A549 (cell line): ENCODE measurements around the gene ABCA3. TPM values are rescaled to one million over a fixed set of nuclear protein-coding genes. Genes with fewer than 3 reads are reported as not detected.

Source experiments
- ATAC-seq, 2 experiments: fragments of 200-7000 bp in 1 of 2; fragments of >200 bp in 1 of 2; cut with Nextera tagmentation in 1 of 2; cut with Tn5 transposase in 1 of 2; 3 replicates each; pipeline versions ENCODE4 v1.8.0 to v1.9.1; 2018 to 2020; ENCODE audit warnings: mild to moderate bottlenecking in 1 of 2, moderate library complexity in 1 of 2
- CTCF ChIA-PET: fragments of 300-600 bp; sonication (Branson Sonifier 250); formaldehyde crosslinking; extraction: SDS; loops from one replicate; lab custom pipeline; 2021; ENCODE audit warnings: antibody characterized with exemption, inconsistent platforms; lab: Yijun Ruan, JAX
- POLR2A ChIA-PET: fragments of 350-600 bp; formaldehyde crosslinking; extraction: SDS; loops from one replicate; lab custom pipeline; 2021; ENCODE audit warnings: antibody characterized with exemption, inconsistent platforms; lab: Yijun Ruan, JAX
- DNase-seq, 2 experiments: peaks; one replicate each; pipeline versions ENCODE4 v3.0.0 to v3.0.0-alpha.2; 2011 to 2016; ENCODE audit warnings: low read depth in 1 of 2, low spot score in 1 of 2
- FAIRE-seq: peaks from 2 replicates; lab custom pipeline; 2011; peaks lifted over from hg19 to GRCh38; lab: Jason Lieb, UNC
- H3K27ac ChIP-seq, 2 experiments: fragments of >200 bp; sonication (Bioruptor Twin); formaldehyde crosslinking; 3 replicates each; pipeline ENCODE4 v1.5.1; 2016 to 2017
- H3K4me1 ChIP-seq: fragments of >200 bp; sonication (Bioruptor Twin); formaldehyde crosslinking; 3 replicates; pipeline ENCODE4 v1.6.1; 2016
- H3K4me2 ChIP-seq: fragments of >200 bp; sonication (Bioruptor Twin); formaldehyde crosslinking; 3 replicates; pipeline ENCODE4 v1.6.1; 2016
- H3K4me3 ChIP-seq: fragments of >200 bp; sonication (Bioruptor Twin); formaldehyde crosslinking; 3 replicates; pipeline ENCODE4 v1.5.1; 2016
- H3K9me3 ChIP-seq: fragments of >200 bp; sonication (Bioruptor Twin); formaldehyde crosslinking; 3 replicates; pipeline ENCODE4 v1.6.1; 2016
- BHLHE40 ChIP-seq: IDR thresholded peaks from 2 replicates; pipeline ENCODE4 v1.6.1; 2012; ENCODE audit warnings: low read depth, low read length, inconsistent platforms
- CEBPB ChIP-seq, 2 experiments: fragments of >200 bp in 1 of 2; sonication (Bioruptor Twin) in 1 of 2; formaldehyde crosslinking in 1 of 2; IDR thresholded peaks; 2 replicates each; pipeline ENCODE4 v1.6.1; 2012 to 2016
- CHD2 ChIP-seq: fragments of 150-350 bp; IDR thresholded peaks from 2 replicates; pipeline ENCODE4 v1.6.1; 2014; ENCODE audit warnings: low read length; ENCODE audit not compliant: partially characterized antibody
- EP300 ChIP-seq, 2 experiments: fragments of >200 bp; sonication (Bioruptor Twin); formaldehyde crosslinking; IDR thresholded peaks; 2 replicates in 1 of 2; 3 replicates in 1 of 2; pipeline ENCODE4 v1.6.1; 2016 to 2017
- ESRRA ChIP-seq: fragments of 150-350 bp; IDR thresholded peaks from 2 replicates; pipeline ENCODE4 v1.6.1; 2014; ENCODE audit warnings: mild to moderate bottlenecking, low read length, borderline replicate concordance
- FOSB ChIP-seq: fragments of 250-450 bp; sonication (Bioruptor Pico); IDR thresholded peaks from 2 replicates; pipeline ENCODE4 v1.5.0; 2020; ENCODE audit warnings: mild to moderate bottlenecking, moderate library complexity
- FOSL2 ChIP-seq, 2 experiments: fragments of 450-650 bp in 1 of 2; fragments of >200 bp in 1 of 2; sonication (Bioruptor Twin) in 1 of 2; formaldehyde crosslinking; IDR thresholded peaks; 2 replicates each; pipeline versions ENCODE4 v1.5.0 to v1.6.1; 2016 to 2020; ENCODE audit warnings: mild to moderate bottlenecking in 1 of 2, moderate library complexity in 1 of 2
- FOXS1 ChIP-seq: fragments of 250-450 bp; sonication (Bioruptor Pico); IDR thresholded peaks from 2 replicates; pipeline ENCODE4 v1.5.0; 2020; ENCODE audit warnings: mild to moderate bottlenecking, moderate library complexity
- GATA3 ChIP-seq: IDR thresholded peaks from 2 replicates; pipeline ENCODE4 v1.6.1; 2012; ENCODE audit warnings: borderline replicate concordance
- HDAC2 ChIP-seq: fragments of 200-600 bp; sonication (generic); IDR thresholded peaks from 2 replicates; pipeline ENCODE4 v1.6.1; 2016
- HEYL ChIP-seq: fragments of 250-450 bp; sonication (Bioruptor Pico); IDR thresholded peaks from 2 replicates; pipeline ENCODE4 v1.8.0; 2021; ENCODE audit warnings: mild to moderate bottlenecking, moderate library complexity
- HOXA7 ChIP-seq: fragments of 250-450 bp; sonication (Bioruptor Pico); IDR thresholded peaks from 2 replicates; pipeline ENCODE4 v1.5.0; 2020; ENCODE audit warnings: mild to moderate bottlenecking, moderate library complexity
- HOXB13 ChIP-seq: fragments of 250-450 bp; sonication (Bioruptor Pico); IDR thresholded peaks from 2 replicates; pipeline ENCODE4 v1.5.0; 2020; ENCODE audit warnings: low read depth, mild to moderate bottlenecking, moderate library complexity
- JUN ChIP-seq, 2 experiments: fragments of >200 bp; sonication (Bioruptor Twin); formaldehyde crosslinking; IDR thresholded peaks; 2 replicates in 1 of 2; 3 replicates in 1 of 2; pipeline ENCODE4 v1.6.1; 2016 to 2017
- KDM5A ChIP-seq: fragments of 200-600 bp; sonication (generic); IDR thresholded peaks from 2 replicates; pipeline ENCODE4 v1.6.1; 2016; ENCODE audit warnings: antibody characterized with exemption, mild to moderate bottlenecking
- MAZ ChIP-seq: fragments of 150-350 bp; IDR thresholded peaks from 2 replicates; pipeline ENCODE4 v1.6.1; 2014; ENCODE audit warnings: antibody characterized with exemption, low read depth, low read length, borderline replicate concordance
- NFE2L2 ChIP-seq: fragments of 150-350 bp; conservative IDR thresholded peaks from 2 replicates; pipeline ENCODE4 v1.6.1; 2014; ENCODE audit warnings: low read length
- NPAS2 ChIP-seq: fragments of 250-450 bp; sonication (Bioruptor Pico); IDR thresholded peaks from 2 replicates; pipeline ENCODE4 v1.8.0; 2022; ENCODE audit warnings: mild to moderate bottlenecking, moderate library complexity, borderline replicate concordance
- PHF8 ChIP-seq: fragments of 200-600 bp; sonication (generic); IDR thresholded peaks from 2 replicates; pipeline ENCODE4 v1.6.1; 2016; ENCODE audit warnings: low read depth, mild to moderate bottlenecking, antibody characterized with exemption, moderate library complexity, borderline replicate concordance
- POLR2A ChIP-seq: IDR thresholded peaks from 2 replicates; pipeline ENCODE4 v1.6.1; 2012; ENCODE audit warnings: mild to moderate bottlenecking, low read length
- RAD21 ChIP-seq, 2 experiments: fragments of >200 bp in 1 of 2; sonication (Bioruptor Twin) in 1 of 2; formaldehyde crosslinking in 1 of 2; IDR thresholded peaks in 1 of 2; conservative IDR thresholded peaks in 1 of 2; 2 replicates in 1 of 2; 3 replicates in 1 of 2; pipeline ENCODE4 v1.6.1; 2012 to 2018; ENCODE audit warnings: inconsistent platforms in 1 of 2
- RARB ChIP-seq: fragments of 250-450 bp; sonication (Bioruptor Pico); IDR thresholded peaks from 2 replicates; pipeline ENCODE4 v1.8.0; 2021; ENCODE audit warnings: mild to moderate bottlenecking, moderate library complexity
- RFX5 ChIP-seq: fragments of 450-650 bp; IDR thresholded peaks from 2 replicates; pipeline ENCODE4 v1.7.1; 2014; ENCODE audit warnings: antibody characterized with exemption, mild to moderate bottlenecking, moderate library complexity
- RNF2 ChIP-seq: fragments of 200-600 bp; sonication (generic); IDR thresholded peaks from 2 replicates; pipeline ENCODE4 v1.6.1; 2016; ENCODE audit warnings: low read depth, mild to moderate bottlenecking, antibody characterized with exemption, moderate library complexity, borderline replicate concordance
- SREBF2 ChIP-seq: fragments of 450-650 bp; IDR thresholded peaks from 2 replicates; pipeline ENCODE4 v1.6.1; 2014; ENCODE audit warnings: mild to moderate bottlenecking, moderate library complexity
- ZNF302 ChIP-seq: fragments of 250-450 bp; sonication (Bioruptor Pico); IDR thresholded peaks from 2 replicates; pipeline ENCODE4 v1.9.0; 2021; ENCODE audit warnings: inconsistent platforms, mild to moderate bottlenecking, moderate library complexity
- WGBS: methylation state at CpG from one replicate; pipeline ENCODE4 v1.1.6; 2017; ENCODE audit errors: missing lambda C conversion rate; 5-methylcytosine and 5-hydroxymethylcytosine counted together
- polyA plus RNA-seq, 4 experiments: library from polyadenylated mRNA; depleted of rRNA in 3 of 4; stranded (reverse); fragments of >200 nt; fragmentation: RNase III in 1 of 4; extraction: RNeasy Plus Mini Kit Qiagen cat#74134 plus additional on column Dnase treatment in 1 of 4; gene quantifications; 2 replicates in 3 of 4; 3 replicates in 1 of 4; pipeline ENCODE4 v1.2.3, GENCODE V29; 2011 to 2017
- TF ChIP-seq, protein P1 (sequence below): fragments of >200 bp; sonication (Bioruptor Twin); formaldehyde crosslinking; IDR thresholded peaks from 3 replicates; pipeline ENCODE4 v1.6.1; 2016
- TF ChIP-seq, protein P2 (sequence below): IDR thresholded peaks from 2 replicates; pipeline ENCODE4 v1.6.1; 2012; ENCODE audit warnings: low read depth, borderline replicate concordance
- TF ChIP-seq, protein P3 (sequence below): fragments of 150-350 bp; IDR thresholded peaks from 2 replicates; pipeline ENCODE4 v1.6.1; 2014; ENCODE audit warnings: low read depth, mild to moderate bottlenecking, low read length
- TF ChIP-seq, protein P4 (sequence below): fragments of 250-450 bp; sonication (Bioruptor Pico); IDR thresholded peaks from 2 replicates; pipeline ENCODE4 v1.5.0; 2020; ENCODE audit warnings: low read depth, mild to moderate bottlenecking, moderate library complexity
- TF ChIP-seq, protein P5 (sequence below): fragments of 250-450 bp; sonication (Bioruptor Pico); IDR thresholded peaks from 2 replicates; pipeline ENCODE4 v1.5.0; 2021; ENCODE audit warnings: mild to moderate bottlenecking, moderate library complexity, borderline replicate concordance

ABCA3 gene
- polyA plus RNA-seq, 2 of the 4 experiments (the other 2 are of a cell fraction) = 6.4 to 9.9 TPM

DNA sequence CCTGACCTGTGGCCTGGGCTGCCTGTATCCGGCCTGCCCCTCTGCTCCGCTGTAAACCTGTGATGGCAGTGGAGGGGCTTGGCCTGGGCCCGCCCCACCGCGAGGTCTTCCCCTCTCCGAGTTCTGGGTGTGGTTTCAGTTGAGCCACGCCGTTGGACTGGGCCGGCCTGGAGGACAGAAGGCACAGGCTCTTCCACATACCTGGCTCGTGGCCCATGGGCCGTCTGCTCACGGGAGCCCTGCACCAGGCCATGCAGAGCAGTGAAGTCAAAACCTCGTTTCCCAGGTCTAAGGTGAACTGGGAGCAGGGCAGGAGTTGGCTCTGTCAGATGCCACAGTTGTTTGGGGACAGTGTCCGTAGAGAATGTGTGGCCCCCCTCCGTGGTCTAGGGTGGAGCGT lies 67.0 kb downstream of the ABCA3 start:
- no peak for TF ChIP-seq JUN (IDR thresholded peaks at IDR 0.05)
- no peak for TF ChIP-seq BHLHE40
- TF ChIP-seq, protein P1, sequence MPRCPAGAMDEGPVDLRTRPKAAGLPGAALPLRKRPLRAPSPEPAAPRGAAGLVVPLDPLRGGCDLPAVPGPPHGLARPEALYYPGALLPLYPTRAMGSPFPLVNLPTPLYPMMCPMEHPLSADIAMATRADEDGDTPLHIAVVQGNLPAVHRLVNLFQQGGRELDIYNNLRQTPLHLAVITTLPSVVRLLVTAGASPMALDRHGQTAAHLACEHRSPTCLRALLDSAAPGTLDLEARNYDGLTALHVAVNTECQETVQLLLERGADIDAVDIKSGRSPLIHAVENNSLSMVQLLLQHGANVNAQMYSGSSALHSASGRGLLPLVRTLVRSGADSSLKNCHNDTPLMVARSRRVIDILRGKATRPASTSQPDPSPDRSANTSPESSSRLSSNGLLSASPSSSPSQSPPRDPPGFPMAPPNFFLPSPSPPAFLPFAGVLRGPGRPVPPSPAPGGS = no peak
- TF ChIP-seq HEYL (CRISPR knock-in tag) = no peak
- TF ChIP-seq FOXS1 (CRISPR knock-in tag) = no peak
- TF ChIP-seq, protein P2, sequence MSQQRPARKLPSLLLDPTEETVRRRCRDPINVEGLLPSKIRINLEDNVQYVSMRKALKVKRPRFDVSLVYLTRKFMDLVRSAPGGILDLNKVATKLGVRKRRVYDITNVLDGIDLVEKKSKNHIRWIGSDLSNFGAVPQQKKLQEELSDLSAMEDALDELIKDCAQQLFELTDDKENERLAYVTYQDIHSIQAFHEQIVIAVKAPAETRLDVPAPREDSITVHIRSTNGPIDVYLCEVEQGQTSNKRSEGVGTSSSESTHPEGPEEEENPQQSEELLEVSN = no peak
- TF ChIP-seq SREBF2 = no peak
- TF ChIP-seq, protein P3, sequence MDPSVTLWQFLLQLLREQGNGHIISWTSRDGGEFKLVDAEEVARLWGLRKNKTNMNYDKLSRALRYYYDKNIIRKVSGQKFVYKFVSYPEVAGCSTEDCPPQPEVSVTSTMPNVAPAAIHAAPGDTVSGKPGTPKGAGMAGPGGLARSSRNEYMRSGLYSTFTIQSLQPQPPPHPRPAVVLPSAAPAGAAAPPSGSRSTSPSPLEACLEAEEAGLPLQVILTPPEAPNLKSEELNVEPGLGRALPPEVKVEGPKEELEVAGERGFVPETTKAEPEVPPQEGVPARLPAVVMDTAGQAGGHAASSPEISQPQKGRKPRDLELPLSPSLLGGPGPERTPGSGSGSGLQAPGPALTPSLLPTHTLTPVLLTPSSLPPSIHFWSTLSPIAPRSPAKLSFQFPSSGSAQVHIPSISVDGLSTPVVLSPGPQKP = no peak
- TF ChIP-seq RFX5 = no peak
- no peak for TF ChIP-seq HDAC2
- no peak for TF ChIP-seq CEBPB (IDR thresholded peaks at IDR 0.05)
- no peak for TF ChIP-seq KDM5A
- no peak for TF ChIP-seq HOXA7 (CRISPR knock-in tag)
- Histone ChIP-seq H3K4me1 (peaks cover 11% of the 10 kb centered on the region; the same call in 1 of the 3 replicates), H3K9me3 (no peaks in the 10 kb centered on the region), H3K4me3 (no peak overlapping the region), H3K4me2 (no peak overlapping the region), H3K27ac (no peak overlapping the region)
- POLR2A ChIA-PET = interaction anchor here (0.7 kb wide), 1 partner anchor 186 kb away, joined by 3 read pairs; the partner anchor contains the start of gene TEDC2
- 98% methylated on average over 7 of the region's 16 CpGs for WGBS
- DNase-seq (no peak), ATAC-seq (no peak), FAIRE-seq (no peak)
- CTCF ChIA-PET = interaction anchor here (0.6 to 4.5 kb wide), 3 partner anchors 16 to 227 kb away, joined by 3 to 20 read pairs (median 4); partner anchors contain the start of gene ABCA3

DNA sequence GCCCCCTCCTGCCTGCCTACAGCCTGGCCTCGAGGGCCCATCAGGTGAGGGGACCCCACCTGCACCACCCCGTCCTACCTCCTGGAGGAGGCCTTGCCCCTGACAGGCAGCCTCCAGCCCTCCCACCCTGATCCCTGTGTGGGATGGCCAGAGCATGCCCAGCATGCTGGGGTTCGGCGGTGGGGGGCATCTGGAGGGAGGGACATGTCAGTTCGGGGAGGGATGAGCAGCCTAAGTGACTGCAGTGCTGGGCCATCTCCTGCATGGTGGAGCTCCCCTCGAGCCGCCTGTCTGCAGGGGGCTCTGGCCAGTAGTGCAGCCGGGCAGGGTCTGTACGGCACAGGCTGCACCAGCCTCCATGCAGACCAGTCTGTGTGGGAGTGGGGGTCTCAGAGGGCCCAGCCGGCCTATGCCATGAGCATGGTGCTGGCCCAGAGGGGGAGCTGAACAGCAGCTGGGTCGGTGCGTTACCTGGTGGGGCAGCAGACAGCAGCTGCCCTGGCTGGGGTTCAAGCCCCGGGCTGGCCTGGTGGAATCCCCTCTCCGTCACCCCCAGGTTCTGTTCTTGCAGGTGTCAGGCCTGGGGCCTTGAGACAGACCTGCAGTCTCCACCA lies 68.6 kb downstream of the ABCA3 start:
- H3K4me3 ChIP-seq = no peak overlapping the region
- TF ChIP-seq BHLHE40 = no peak
- TF ChIP-seq MAZ = no peak
- TF ChIP-seq, protein P4, sequence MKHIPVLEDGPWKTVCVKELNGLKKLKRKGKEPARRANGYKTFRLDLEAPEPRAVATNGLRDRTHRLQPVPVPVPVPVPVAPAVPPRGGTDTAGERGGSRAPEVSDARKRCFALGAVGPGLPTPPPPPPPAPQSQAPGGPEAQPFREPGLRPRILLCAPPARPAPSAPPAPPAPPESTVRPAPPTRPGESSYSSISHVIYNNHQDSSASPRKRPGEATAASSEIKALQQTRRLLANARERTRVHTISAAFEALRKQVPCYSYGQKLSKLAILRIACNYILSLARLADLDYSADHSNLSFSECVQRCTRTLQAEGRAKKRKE (CRISPR knock-in tag) = no peak
- no peak for TF ChIP-seq RNF2
- TF ChIP-seq, protein P5, sequence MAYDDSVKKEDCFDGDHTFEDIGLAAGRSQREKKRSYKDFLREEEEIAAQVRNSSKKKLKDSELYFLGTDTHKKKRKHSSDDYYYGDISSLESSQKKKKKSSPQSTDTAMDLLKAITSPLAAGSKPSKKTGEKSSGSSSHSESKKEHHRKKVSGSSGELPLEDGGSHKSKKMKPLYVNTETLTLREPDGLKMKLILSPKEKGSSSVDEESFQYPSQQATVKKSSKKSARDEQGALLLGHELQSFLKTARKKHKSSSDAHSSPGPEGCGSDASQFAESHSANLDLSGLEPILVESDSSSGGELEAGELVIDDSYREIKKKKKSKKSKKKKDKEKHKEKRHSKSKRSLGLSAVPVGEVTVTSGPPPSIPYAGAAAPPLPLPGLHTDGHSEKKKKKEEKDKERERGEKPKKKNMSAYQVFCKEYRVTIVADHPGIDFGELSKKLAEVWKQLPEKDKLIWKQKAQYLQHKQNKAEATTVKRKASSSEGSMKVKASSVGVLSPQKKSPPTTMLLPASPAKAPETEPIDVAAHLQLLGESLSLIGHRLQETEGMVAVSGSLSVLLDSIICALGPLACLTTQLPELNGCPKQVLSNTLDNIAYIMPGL (CRISPR knock-in tag) = no peak
- TF ChIP-seq GATA3 = no peak
- no peak for TF ChIP-seq CHD2
- TF ChIP-seq PHF8 = no peak
- no peak for TF ChIP-seq RARB (CRISPR knock-in tag)
- no peak for TF ChIP-seq HOXB13
- TF ChIP-seq EP300 (IDR thresholded peaks at IDR 0.05) = no peak
- TF ChIP-seq FOSL2 (IDR thresholded peaks at IDR 0.05) = no peak
- no peak for TF ChIP-seq FOSL2 (CRISPR knock-in tag; IDR thresholded peaks at IDR 0.05)
- TF ChIP-seq ESRRA = no peak
- TF ChIP-seq RAD21 (conservative IDR thresholded peaks at IDR 0.05 in 1 of 2, IDR thresholded peaks at IDR 0.05 in 1 of 2) = no peak
- TF ChIP-seq ZNF302 (CRISPR knock-in tag) = no peak
- TF ChIP-seq POLR2A = no peak
- no peak for TF ChIP-seq FOSB (CRISPR knock-in tag)
- TF ChIP-seq NFE2L2 = no peak
- no peak for TF ChIP-seq NPAS2
- no peak for TF ChIP-seq CEBPB (IDR thresholded peaks at IDR 0.05)
- ChIA-PET POLR2A (no interaction called here), CTCF (interaction anchor here (1.1 to 4.5 kb wide), 4 partner anchors 21 to 229 kb away, joined by 4 to 20 read pairs (median 6); partner anchors contain the start of genes ABCA3 and ECI1)
- WGBS = 89% methylated on average over 5 of the region's 14 CpGs
- H3K9me3 ChIP-seq = no peaks in the 10 kb centered on the region
- no peak for ATAC-seq
- H3K27ac ChIP-seq = no peak overlapping the region
- DNase-seq = no peak
- H3K4me1 ChIP-seq = peaks cover 11% of the 10 kb centered on the region; the same call in 1 of the 3 replicates
- no peak overlapping the region for H3K4me2 ChIP-seq
- FAIRE-seq = no peak
